ENCODE results near the gene GOLT1A. TPM values are rescaled to one million over a fixed set of nuclear protein-coding genes. Genes with fewer than 3 reads are reported as not detected.

Gene GOLT1A
- total and polyA plus RNA-seq, 10 of the 15 experiments (the other 5 are each of a cell fraction or from before 2014, with no cell fraction given), result 0.09 to 0.46 TPM; not detected in 8

DNA sequence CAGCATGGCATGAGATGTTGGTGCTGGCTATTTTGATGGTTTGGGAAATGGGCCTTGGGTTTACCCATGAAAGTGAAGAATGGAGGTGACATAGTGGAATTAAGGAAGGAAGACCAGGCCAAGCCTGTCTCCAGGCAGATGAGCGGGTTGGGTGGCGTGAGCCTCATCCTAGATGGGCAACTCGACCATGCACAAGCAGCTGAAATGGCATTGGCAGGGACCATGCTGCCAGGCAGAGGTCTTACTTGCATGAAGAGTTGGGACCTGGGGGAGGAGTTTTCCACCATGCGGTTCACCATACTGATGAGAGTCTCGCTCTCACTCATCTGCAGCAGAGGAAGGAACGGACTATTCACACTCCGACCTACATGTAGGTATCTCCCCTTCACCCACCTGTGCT lies 37.5 kb upstream of the GOLT1A start:
- Histone ChIP-seq H3K4me1 (ENCODE audit: control insufficient read depth, insufficient read depth, low read length) (no peaks in the 10 kb centered on the region), H3K79me2 (ENCODE audit: control insufficient read depth, insufficient read depth, low read length) (no peaks in the 10 kb centered on the region), H3K36me3 (ENCODE audit: control insufficient read depth in 2 of 2, insufficient read depth in 2 of 2, low read length in 1 of 2) (no peaks in the 10 kb centered on the region), H3K27me3 (replicated peaks in 1 of 2; ENCODE audit: control insufficient read depth in 2 of 2, insufficient read depth in 2 of 2, low read length in 1 of 2) (peaks cover 2 to 19% of the 10 kb centered on the region in 2 experiments), H3K9ac (ENCODE audit: control insufficient read depth, insufficient read depth, low read length) (no peak overlapping the region), H4K20me1 (ENCODE audit: control insufficient read depth, insufficient read depth) (no peaks in the 10 kb centered on the region), H3K4me3 (no peak overlapping the region), H3K4me2 (ENCODE audit: control insufficient read depth, insufficient read depth) (no peak overlapping the region), H3K27ac (ENCODE audit: control insufficient read depth, insufficient read depth) (no peak overlapping the region), H2AFZ (ENCODE audit: control insufficient read depth, low read depth, low read length) (no peak overlapping the region), H3K9me3 (replicated peaks; ENCODE audit: control insufficient read depth, insufficient read depth, low read length) (no peaks in the 10 kb centered on the region)
- ChIA-PET RAD21 (ENCODE audit: unreplicated experiment) (no interaction called here), CTCF (interaction anchor here (0.6 kb wide), 1 partner anchor 194 kb away, joined by 3 read pairs; no protein-coding TSS in a partner anchor), POLR2A (no interaction called here), SMC1A (ENCODE audit: uncharacterized antibody, unreplicated experiment) (interaction anchor here (0.7 kb wide), 1 partner anchor 1542 kb away, joined by 3 read pairs; no protein-coding TSS in a partner anchor)
- ATAC-seq, result no peak
- no peak for FAIRE-seq
- in situ Hi-C loops (cut with MboI), result no loop called here
- no peak for DNase-seq (ENCODE audit: low read depth, low spot score)
- 35% methylated on average over 7 of the region's 7 CpGs for WGBS (ENCODE audit: insufficient coverage, insufficient replicate concordance, low lambda C conversion rate, missing lambda C conversion rate)
- TF ChIP-seq HSF1 (IDR thresholded peaks at IDR 0.05; ENCODE audit: low read depth, low read length) (no peak), SMAD5 (IDR thresholded peaks at IDR 0.05; ENCODE audit: low read depth) (no peak), PML (IDR thresholded peaks at IDR 0.05; ENCODE audit: low read length) (no peak), CREB1 (IDR thresholded peaks at IDR 0.05; ENCODE audit: low read depth) (no peak)
- TF ChIP-seq, protein P1, sequence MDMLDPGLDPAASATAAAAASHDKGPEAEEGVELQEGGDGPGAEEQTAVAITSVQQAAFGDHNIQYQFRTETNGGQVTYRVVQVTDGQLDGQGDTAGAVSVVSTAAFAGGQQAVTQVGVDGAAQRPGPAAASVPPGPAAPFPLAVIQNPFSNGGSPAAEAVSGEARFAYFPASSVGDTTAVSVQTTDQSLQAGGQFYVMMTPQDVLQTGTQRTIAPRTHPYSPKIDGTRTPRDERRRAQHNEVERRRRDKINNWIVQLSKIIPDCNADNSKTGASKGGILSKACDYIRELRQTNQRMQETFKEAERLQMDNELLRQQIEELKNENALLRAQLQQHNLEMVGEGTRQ (IDR thresholded peaks at IDR 0.05; ENCODE audit: borderline replicate concordance, low read depth, low read length), result no peak
- intact Hi-C loops (cut with micrococcal nuclease; ENCODE audit: unreplicated experiment), result no loop called here
- no TSS peak for BruUV-seq (replicated peaks)
